Measurements from ENCODE around the gene ZNF334.

The ZNF334 gene

DNA sequence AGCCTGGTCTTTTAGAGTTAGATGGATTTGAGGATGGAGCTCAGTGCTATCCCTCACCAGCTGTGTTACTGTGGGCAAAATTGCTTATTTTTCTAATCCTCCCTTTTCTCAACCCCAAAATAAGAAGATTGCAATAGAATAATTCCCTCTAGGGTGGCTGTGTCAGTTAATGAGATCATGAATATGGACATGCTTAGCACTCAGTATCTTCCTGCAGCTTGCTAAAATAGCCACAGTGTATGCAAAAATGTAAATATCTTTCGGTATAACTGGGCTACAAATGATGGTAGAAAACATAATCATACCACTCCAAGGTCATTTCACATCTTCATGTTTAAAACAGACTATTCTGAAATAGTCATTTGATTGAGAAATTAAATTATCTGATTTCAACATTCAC is 35.7 kb downstream of the ZNF334 start:
- H3K4me1 ChIP-seq (ENCODE audit: insufficient read depth, low read length): peaks cover 19% of the 10 kb centered on the region; the same call in 1 of the 2 replicates
- H3K27ac ChIP-seq (ENCODE audit: low read length): no peak overlapping the region
- H3K4me3 ChIP-seq (ENCODE audit: low read length): no peak overlapping the region
- no peaks in the 10 kb centered on the region for H3K36me3 ChIP-seq (ENCODE audit: insufficient read depth, low read depth, low read length)
- H3K9me3 ChIP-seq (ENCODE audit: insufficient read depth, low read depth, low read length): no peaks in the 10 kb centered on the region
- no peak overlapping the region for H3K9ac ChIP-seq (ENCODE audit: low read depth, low read length)
- H3K27me3 ChIP-seq (ENCODE audit: insufficient read depth, low read length): no peaks in the 10 kb centered on the region

DNA sequence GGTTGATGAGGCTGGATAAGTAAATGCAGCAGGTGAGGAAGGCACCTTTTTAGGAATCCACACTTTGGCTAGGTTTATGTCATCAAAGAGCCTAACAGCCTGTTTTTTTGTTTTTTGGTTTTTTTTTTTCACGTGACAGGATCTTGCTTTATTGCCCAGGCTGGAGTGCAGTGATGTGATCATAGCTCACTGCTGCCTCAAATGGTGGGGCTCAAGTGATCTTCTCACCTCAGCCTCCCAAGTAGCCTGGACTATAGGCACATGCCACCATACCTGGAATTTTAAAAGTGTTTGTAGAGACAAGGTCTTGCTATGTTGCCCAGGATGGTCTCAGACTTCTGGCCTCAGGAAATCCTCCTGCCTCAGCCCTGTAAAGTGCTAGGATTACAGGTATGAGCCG is 36.1 kb downstream of the ZNF334 start:
- no peaks in the 10 kb centered on the region for H3K27me3 ChIP-seq (ENCODE audit: insufficient read depth, low read length)
- H3K9me3 ChIP-seq (ENCODE audit: insufficient read depth, low read depth, low read length): no peaks in the 10 kb centered on the region
- H3K36me3 ChIP-seq (ENCODE audit: insufficient read depth, low read depth, low read length): no peaks in the 10 kb centered on the region
- H3K4me1 ChIP-seq (ENCODE audit: insufficient read depth, low read length): peaks cover 19% of the 10 kb centered on the region; the same call in 1 of the 2 replicates
- H3K9ac ChIP-seq (ENCODE audit: low read depth, low read length): no peak overlapping the region
- H3K27ac ChIP-seq (ENCODE audit: low read length): no peak overlapping the region
- H3K4me3 ChIP-seq (ENCODE audit: low read length): no peak overlapping the region

DNA sequence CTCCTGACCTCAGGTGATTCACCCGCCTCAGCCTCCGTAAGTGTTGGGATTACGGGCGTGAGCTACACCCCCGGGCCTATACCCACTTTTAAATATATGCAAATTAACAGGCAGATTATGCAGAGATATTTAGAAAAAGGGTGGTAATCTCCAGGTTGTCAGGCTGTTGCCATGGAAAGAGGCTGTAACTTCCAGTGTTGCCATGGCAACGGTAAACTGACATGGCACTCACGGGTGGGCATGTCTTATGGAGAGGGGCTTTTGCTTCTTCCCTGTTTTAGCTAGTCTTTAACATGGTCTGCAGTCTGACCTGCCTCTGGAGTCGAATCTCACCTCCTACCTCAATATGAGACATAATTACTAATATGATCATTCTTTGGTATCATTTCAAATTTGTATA is 44.9 kb downstream of the ZNF334 start:
- Histone ChIP-seq H3K4me3 (ENCODE audit: low read length) (no peak overlapping the region), H3K36me3 (ENCODE audit: insufficient read depth, low read depth, low read length) (no peaks in the 10 kb centered on the region), H3K4me1 (ENCODE audit: insufficient read depth, low read length) (no peaks in the 10 kb centered on the region), H3K9me3 (ENCODE audit: insufficient read depth, low read depth, low read length) (no peaks in the 10 kb centered on the region), H3K9ac (ENCODE audit: low read depth, low read length) (no peak overlapping the region), H3K27ac (ENCODE audit: low read length) (no peak overlapping the region), H3K27me3 (ENCODE audit: insufficient read depth, low read length) (no peaks in the 10 kb centered on the region)

DNA sequence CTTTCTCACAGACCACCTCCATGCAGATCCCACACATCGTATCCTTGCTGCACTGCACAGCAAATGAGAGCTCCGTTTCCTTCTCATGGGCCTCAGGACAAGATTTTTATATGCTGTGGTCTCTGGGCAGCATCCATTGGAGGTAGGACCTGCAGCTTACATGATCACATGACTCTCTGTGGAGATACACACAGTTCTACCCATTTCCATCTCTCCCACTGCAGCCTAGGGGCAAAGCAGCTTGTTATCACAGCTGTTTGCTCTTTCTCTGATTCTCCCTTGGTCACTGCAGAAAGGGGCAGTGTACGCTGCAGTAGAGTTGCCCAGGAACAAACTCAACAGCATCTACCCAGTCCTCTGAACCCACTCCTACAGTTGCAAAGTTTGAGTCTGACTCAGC is 48.9 kb downstream of the ZNF334 start:
- Histone ChIP-seq H3K27me3 (ENCODE audit: insufficient read depth, low read length) (no peaks in the 10 kb centered on the region), H3K9me3 (ENCODE audit: insufficient read depth, low read depth, low read length) (no peaks in the 10 kb centered on the region), H3K4me3 (ENCODE audit: low read length) (no peak overlapping the region), H3K4me1 (ENCODE audit: insufficient read depth, low read length) (peaks cover 5% of the 10 kb centered on the region; the same call in 1 of the 2 replicates), H3K27ac (ENCODE audit: low read length) (no peak overlapping the region), H3K36me3 (ENCODE audit: insufficient read depth, low read depth, low read length) (no peaks in the 10 kb centered on the region), H3K9ac (ENCODE audit: low read depth, low read length) (no peak overlapping the region)

- Histone ChIP-seq H3K27me3 (ENCODE audit: insufficient read depth, low read length) (no peaks in the 10 kb centered on the region), H3K9ac (ENCODE audit: low read depth, low read length) (no peak overlapping the region), H3K36me3 (ENCODE audit: insufficient read depth, low read depth, low read length) (no peaks in the 10 kb centered on the region), H3K4me1 (ENCODE audit: insufficient read depth, low read length) (peaks cover 6% of the 10 kb centered on the region; the same call in 1 of the 2 replicates), H3K9me3 (ENCODE audit: insufficient read depth, low read depth, low read length) (no peaks in the 10 kb centered on the region), H3K4me3 (ENCODE audit: low read length) (no peak overlapping the region), H3K27ac (ENCODE audit: low read length) (no peak overlapping the region)
Observed at GRCh38 chr20:46463852-46464251, 49.5 kb downstream of the ZNF334 start.

- Histone ChIP-seq H3K36me3 (ENCODE audit: insufficient read depth, low read depth, low read length) (peaks cover 11% of the 10 kb centered on the region), H3K27ac (ENCODE audit: low read length) (no peak overlapping the region), H3K4me3 (ENCODE audit: low read length) (no peak overlapping the region), H3K4me1 (ENCODE audit: insufficient read depth, low read length) (peaks cover 13% of the 10 kb centered on the region; the same call in 1 of the 2 replicates), H3K27me3 (ENCODE audit: insufficient read depth, low read length) (no peaks in the 10 kb centered on the region), H3K9ac (ENCODE audit: low read depth, low read length) (no peak overlapping the region), H3K9me3 (ENCODE audit: insufficient read depth, low read depth, low read length) (peaks cover 15% of the 10 kb centered on the region)
Observed at GRCh38 chr20:46461808-46462207, 51.6 kb downstream of the ZNF334 start.

GRCh38 chr20:46458866-46459750 is 54.3 kb downstream of the ZNF334 start:
- H3K27me3 ChIP-seq (ENCODE audit: insufficient read depth, low read length): no peaks in the 10 kb centered on the region
- H3K9me3 ChIP-seq (ENCODE audit: insufficient read depth, low read depth, low read length): peaks cover 40% of the 10 kb centered on the region
- H3K4me1 ChIP-seq (ENCODE audit: insufficient read depth, low read length): peaks cover 13% of the 10 kb centered on the region; the same call in 1 of the 2 replicates
- no peak overlapping the region for H3K27ac ChIP-seq (ENCODE audit: low read length)
- H3K4me3 ChIP-seq (ENCODE audit: low read length): peak overlapping the region; percentile 79
- peaks cover 31% of the 10 kb centered on the region for H3K36me3 ChIP-seq (ENCODE audit: insufficient read depth, low read depth, low read length)
- H3K9ac ChIP-seq (ENCODE audit: low read depth, low read length): peak overlapping the region; percentile 69; the same call in 1 of the 2 replicates

- Histone ChIP-seq H3K9ac (ENCODE audit: low read depth, low read length) (no peak overlapping the region), H3K27me3 (ENCODE audit: insufficient read depth, low read length) (no peaks in the 10 kb centered on the region), H3K9me3 (ENCODE audit: insufficient read depth, low read depth, low read length) (peaks cover 54% of the 10 kb centered on the region), H3K27ac (ENCODE audit: low read length) (no peak overlapping the region), H3K4me1 (ENCODE audit: insufficient read depth, low read length) (peaks cover 13% of the 10 kb centered on the region; the same call in 1 of the 2 replicates), H3K36me3 (ENCODE audit: insufficient read depth, low read depth, low read length) (peaks cover 31% of the 10 kb centered on the region), H3K4me3 (ENCODE audit: low read length) (no peak overlapping the region)
Observed at GRCh38 chr20:46456255-46457028, 56.9 kb downstream of the ZNF334 start.

GRCh38 chr20:46455729-46456128 is 57.6 kb downstream of the ZNF334 start:
- Histone ChIP-seq H3K9ac (ENCODE audit: low read depth, low read length) (no peak overlapping the region), H3K9me3 (ENCODE audit: insufficient read depth, low read depth, low read length) (peaks cover 60% of the 10 kb centered on the region), H3K27me3 (ENCODE audit: insufficient read depth, low read length) (no peaks in the 10 kb centered on the region), H3K27ac (ENCODE audit: low read length) (no peak overlapping the region), H3K4me1 (ENCODE audit: insufficient read depth, low read length) (peaks cover 13% of the 10 kb centered on the region; the same call in 1 of the 2 replicates), H3K4me3 (ENCODE audit: low read length) (no peak overlapping the region), H3K36me3 (ENCODE audit: insufficient read depth, low read depth, low read length) (peaks cover 35% of the 10 kb centered on the region)
